Stimulated activated memory B cell treated with anti-CD40 and anti-IgM and Interleukin-4, amounts not matched to agents 10 μg/mL and 1 μg/mL and 100 μg/mL, for 72 hours (primary cell): Measurements from ENCODE around the gene IFNL4.
"Not testable (repeated sequence)": the region's sequence is repeated elsewhere in the genome, so short reads cannot be mapped to it uniquely, and the experiment has no call there.

Source experiments
- ATAC-seq: fragments of 150-1000 bp; cut with Tn5 transposase; 2 replicates; pipeline ENCODE4 v1.10.0; 2021
- H3K27ac Mint-ChIP-seq: one replicate; pipeline ENCODE4 v1.8.0; 2022; ENCODE audit warnings: mild to moderate bottlenecking, mixed read lengths
- H3K27me3 Mint-ChIP-seq: one replicate; pipeline ENCODE4 v1.8.0; 2022; ENCODE audit warnings: mixed read lengths
- H3K36me3 Mint-ChIP-seq: one replicate; pipeline ENCODE4 v1.8.0; 2022; ENCODE audit warnings: mixed read lengths
- H3K4me1 Mint-ChIP-seq: one replicate; pipeline ENCODE4 v1.8.0; 2022; ENCODE audit warnings: mixed read lengths
- H3K4me3 Mint-ChIP-seq: one replicate; pipeline ENCODE4 v1.8.0; 2022; ENCODE audit warnings: mild to moderate bottlenecking, moderate library complexity, mixed read lengths
- H3K9me3 Mint-ChIP-seq: one replicate; pipeline ENCODE4 v1.8.0; 2022; ENCODE audit warnings: mixed read lengths

IFNL4 gene

DNA sequence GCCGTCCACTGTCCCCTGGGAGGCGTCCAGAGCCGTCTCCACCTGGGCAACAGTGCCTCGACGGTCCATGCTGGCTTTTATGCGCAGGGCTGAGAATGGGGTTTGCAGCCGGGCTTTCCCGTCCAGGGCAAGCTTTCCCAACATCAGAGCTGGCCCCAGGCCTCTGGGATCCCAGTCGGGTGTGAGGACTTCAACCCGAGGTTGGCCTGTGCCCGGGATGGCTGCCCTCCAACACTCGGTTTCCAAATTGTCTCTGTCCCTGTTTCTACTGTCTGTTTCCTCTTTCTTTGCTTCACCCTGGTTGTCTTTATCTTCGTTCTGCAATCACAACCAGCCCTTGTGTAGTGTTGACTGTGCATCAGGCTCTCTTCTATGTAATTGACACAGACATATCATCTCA is at the start of gene IFNL4:
Gene IFNL4, minus strand, starts transcription at position 51 of the 400 bp plus-strand sequence.
- no peak for ATAC-seq
- Mint-ChIP-seq H3K27ac (no peak within 1 kb of the TSS), H3K4me3 (no peak within 1 kb of the TSS), H3K9me3 (no peaks in the 10 kb centered on the region), H3K36me3 (no peaks in the 10 kb centered on the region), H3K4me1 (peaks cover 13% of the 10 kb centered on the region), H3K27me3 (peaks cover 50% of the 10 kb centered on the region)

DNA sequence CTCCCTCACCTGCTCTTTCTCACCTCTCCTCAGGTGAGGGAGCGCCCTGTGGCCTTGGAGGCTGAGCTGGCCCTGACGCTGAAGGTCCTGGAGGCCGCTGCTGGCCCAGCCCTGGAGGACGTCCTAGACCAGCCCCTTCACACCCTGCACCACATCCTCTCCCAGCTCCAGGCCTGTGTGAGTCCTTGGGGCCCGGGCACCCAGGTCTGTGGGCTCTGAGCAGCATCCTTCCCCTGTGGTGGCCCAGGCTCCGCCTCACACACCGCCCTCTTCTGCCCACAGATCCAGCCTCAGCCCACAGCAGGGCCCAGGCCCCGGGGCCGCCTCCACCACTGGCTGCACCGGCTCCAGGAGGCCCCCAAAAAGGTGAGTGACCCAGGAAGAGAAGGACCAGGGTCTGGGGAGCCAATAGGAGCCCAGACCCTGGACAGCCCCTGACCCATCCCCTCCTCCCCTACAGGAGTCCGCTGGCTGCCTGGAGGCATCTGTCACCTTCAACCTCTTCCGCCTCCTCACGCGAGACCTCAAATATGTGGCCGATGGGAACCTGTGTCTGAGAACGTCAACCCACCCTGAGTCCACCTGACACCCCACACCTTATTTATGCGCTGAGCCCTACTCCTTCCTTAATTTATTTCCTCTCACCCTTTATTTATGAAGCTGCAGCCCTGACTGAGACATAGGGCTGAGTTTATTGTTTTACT is 49.4 kb upstream of the IFNL4 start:
- no peaks in the 10 kb centered on the region for H3K9me3 Mint-ChIP-seq
- no peak for ATAC-seq
- peaks cover 50% of the 10 kb centered on the region for H3K27me3 Mint-ChIP-seq
- no peaks in the 10 kb centered on the region for H3K36me3 Mint-ChIP-seq
- no peak overlapping the region for H3K4me3 Mint-ChIP-seq
- H3K4me1 Mint-ChIP-seq: no peaks in the 10 kb centered on the region
- no peak overlapping the region for H3K27ac Mint-ChIP-seq

DNA sequence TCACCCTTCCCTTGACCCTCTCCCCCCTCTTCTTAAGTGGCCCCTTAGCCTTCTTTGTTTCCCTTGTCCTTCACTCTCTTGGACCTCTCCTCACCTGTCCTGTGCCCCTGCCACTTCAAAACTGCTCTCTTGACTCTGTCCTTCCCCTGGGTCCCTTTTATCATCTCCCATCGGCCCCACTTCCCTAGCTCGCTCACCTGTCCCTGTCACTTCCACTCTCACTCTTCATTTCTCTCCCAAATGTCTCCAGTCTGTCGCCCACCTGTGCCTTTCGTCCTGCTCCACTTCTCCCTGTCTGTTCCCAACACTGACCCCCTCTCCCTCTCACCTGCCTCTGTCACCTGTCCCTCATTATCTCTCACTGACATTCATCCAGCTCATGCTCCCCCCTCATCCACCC is 48.2 kb upstream of the IFNL4 start:
- H3K4me1 Mint-ChIP-seq: no peaks in the 10 kb centered on the region
- H3K27me3 Mint-ChIP-seq: peaks cover 54% of the 10 kb centered on the region
- H3K36me3 Mint-ChIP-seq: no peaks in the 10 kb centered on the region
- no peak overlapping the region for H3K4me3 Mint-ChIP-seq
- H3K9me3 Mint-ChIP-seq: no peaks in the 10 kb centered on the region
- ATAC-seq: no peak
- no peak overlapping the region for H3K27ac Mint-ChIP-seq

DNA sequence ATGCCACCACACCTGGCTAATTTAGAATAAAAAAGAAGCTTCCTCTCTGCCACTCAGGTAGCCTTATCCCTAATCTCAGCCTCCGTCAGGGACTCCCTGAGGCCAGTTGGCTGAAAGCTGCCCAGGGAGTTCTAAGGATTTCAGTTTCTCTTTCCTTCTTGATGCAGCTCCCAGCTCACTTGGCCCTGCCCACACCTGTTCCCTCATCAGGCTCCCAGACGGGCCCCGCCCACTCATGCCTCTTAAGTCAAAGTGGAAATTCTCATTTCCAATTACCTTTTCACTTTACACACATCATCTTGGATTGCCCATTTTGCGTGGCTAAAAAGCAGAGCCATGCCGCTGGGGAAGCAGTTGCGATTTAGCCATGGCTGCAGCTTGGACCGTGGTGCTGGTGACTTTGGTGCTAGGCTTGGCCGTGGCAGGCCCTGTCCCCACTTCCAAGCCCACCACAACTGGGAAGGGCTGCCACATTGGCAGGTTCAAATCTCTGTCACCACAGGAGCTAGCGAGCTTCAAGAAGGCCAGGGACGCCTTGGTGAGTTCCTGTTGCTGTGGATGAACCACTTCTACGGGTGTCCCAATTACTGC is 47.5 kb upstream of the IFNL4 start, which contains the start of gene IFNL1:
Gene IFNL1, plus strand, starts transcription at position 353 of the 591 bp plus-strand sequence. Its CDS starts 15 bp downstream, at position 368.
- no peak for ATAC-seq
- no peaks in the 10 kb centered on the region for H3K36me3 Mint-ChIP-seq
- no peaks in the 10 kb centered on the region for H3K9me3 Mint-ChIP-seq
- no peak within 1 kb of the TSS for H3K4me3 Mint-ChIP-seq
- H3K27me3 Mint-ChIP-seq: peaks cover 60% of the 10 kb centered on the region
- no peaks in the 10 kb centered on the region for H3K4me1 Mint-ChIP-seq
- no peak within 1 kb of the TSS for H3K27ac Mint-ChIP-seq

DNA sequence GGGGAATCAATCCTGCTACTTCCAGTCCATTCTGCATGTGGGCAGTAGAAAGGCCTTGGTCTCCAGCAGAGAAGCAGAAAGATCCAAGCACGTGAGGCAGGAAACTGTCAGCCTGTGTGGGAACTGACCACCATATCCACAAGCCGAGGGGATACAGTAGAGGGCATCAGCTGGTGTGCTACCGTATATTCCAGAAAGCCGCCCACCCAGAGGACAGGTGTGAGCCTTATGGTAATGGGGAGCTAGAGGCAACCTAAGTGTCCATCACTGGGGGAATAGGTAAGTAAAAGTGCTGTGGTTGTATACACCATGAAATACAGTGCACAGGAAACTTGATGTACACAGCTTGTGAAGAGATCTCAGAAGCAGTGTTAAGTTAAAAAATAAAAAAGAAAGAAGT is 44.7 kb upstream of the IFNL4 start:
- no peaks in the 10 kb centered on the region for H3K4me1 Mint-ChIP-seq
- ATAC-seq: no peak
- H3K9me3 Mint-ChIP-seq: no peaks in the 10 kb centered on the region
- no peak overlapping the region for H3K4me3 Mint-ChIP-seq
- no peak overlapping the region for H3K27ac Mint-ChIP-seq
- H3K36me3 Mint-ChIP-seq: no peaks in the 10 kb centered on the region
- H3K27me3 Mint-ChIP-seq: peaks cover 73% of the 10 kb centered on the region

DNA sequence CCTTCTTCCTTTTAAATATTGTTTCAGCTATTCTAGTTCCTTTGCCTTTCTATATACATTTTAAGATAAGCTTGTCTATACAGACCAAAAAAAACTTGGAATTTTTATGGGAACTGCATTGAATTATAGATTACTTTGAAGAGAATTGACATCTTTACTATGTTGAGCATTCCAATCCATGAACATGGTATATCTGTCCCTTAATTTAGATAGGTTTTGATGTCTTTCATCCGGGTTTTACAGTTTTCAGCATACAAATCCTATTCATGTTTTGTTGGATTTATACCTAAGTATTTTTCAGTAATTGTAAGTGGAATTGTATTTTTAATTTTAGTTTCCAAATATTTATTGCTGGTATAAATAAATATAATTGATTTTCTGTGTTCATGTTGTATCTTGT is 35.4 kb upstream of the IFNL4 start:
- Mint-ChIP-seq H3K4me3 (no peak overlapping the region), H3K4me1 (no peaks in the 10 kb centered on the region), H3K27me3 (peaks cover 30% of the 10 kb centered on the region), H3K36me3 (no peaks in the 10 kb centered on the region), H3K27ac (no peak overlapping the region), H3K9me3 (peaks cover 14% of the 10 kb centered on the region)
- ATAC-seq: no peak

DNA sequence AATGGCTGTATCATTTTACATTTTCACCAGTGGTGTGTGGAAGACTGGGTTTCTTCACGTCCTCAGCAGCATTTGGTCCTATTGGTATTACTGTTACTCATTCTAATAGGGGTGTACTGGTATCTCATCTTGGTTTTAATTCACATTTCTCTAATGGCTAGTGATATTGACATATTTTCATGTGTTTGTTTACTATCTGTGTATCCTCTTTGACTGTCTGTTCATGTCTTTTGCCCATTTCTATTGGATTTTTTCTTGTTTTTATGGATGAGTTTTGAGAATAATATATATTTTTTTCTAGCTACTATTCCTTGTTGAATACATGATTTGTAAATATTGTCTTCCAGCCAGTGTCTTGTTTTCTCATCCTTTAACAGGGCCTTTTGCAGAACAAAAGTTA is 33.4 kb upstream of the IFNL4 start:
- H3K4me1 Mint-ChIP-seq: no peaks in the 10 kb centered on the region
- no peak overlapping the region for H3K4me3 Mint-ChIP-seq
- H3K9me3 Mint-ChIP-seq: peaks cover 11% of the 10 kb centered on the region
- peaks cover 25% of the 10 kb centered on the region for H3K27me3 Mint-ChIP-seq
- H3K27ac Mint-ChIP-seq: no peak overlapping the region
- ATAC-seq: no peak
- H3K36me3 Mint-ChIP-seq: no peaks in the 10 kb centered on the region

DNA sequence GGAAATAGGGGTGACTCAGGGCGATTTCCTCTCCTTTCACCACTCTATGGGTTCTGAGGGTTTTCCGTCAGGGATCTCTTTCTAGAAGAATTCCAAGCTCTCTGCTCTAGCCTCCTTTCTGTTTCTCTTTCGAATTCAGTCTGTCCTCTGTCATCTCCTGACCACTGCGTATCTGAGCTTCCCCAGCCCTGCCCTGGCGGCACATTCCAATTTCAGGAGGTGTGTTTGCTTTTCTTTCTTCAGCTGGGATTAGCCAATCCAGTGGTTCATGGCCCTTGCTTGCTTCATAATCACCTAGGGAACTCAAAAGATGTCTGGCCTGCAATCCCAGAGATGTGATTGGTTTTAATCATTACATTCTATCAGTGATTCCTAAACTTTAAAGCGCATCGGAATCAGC is 28.9 kb upstream of the IFNL4 start:
- Mint-ChIP-seq H3K4me1 (no peaks in the 10 kb centered on the region), H3K27ac (no peak overlapping the region), H3K27me3 (peaks cover 10% of the 10 kb centered on the region), H3K9me3 (peaks cover 3% of the 10 kb centered on the region), H3K36me3 (no peaks in the 10 kb centered on the region), H3K4me3 (no peak overlapping the region)
- no peak for ATAC-seq

DNA sequence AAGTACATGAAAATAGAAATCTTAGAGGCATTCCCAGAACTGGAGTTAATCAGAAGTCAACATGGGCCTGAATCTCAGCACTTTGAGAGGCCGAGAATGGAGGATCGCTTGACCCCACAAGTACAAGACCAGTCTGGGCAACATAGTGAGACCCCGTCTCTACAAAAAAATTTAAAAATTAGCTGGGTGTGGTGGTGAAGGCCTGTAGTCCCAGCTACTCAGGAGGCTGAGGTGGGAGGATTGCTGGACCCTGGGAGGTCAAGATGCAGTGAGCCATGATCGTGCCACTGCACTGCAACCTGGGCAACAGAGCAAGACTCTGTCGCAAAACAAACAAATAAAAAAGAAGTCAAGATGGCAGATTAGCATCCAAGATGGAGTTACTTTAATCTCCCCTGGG is 28.1 kb upstream of the IFNL4 start:
- no peaks in the 10 kb centered on the region for H3K9me3 Mint-ChIP-seq
- H3K4me1 Mint-ChIP-seq: no peaks in the 10 kb centered on the region
- H3K36me3 Mint-ChIP-seq: no peaks in the 10 kb centered on the region
- peaks cover 10% of the 10 kb centered on the region for H3K27me3 Mint-ChIP-seq
- H3K27ac Mint-ChIP-seq: no peak overlapping the region
- no peak for ATAC-seq
- no peak overlapping the region for H3K4me3 Mint-ChIP-seq

DNA sequence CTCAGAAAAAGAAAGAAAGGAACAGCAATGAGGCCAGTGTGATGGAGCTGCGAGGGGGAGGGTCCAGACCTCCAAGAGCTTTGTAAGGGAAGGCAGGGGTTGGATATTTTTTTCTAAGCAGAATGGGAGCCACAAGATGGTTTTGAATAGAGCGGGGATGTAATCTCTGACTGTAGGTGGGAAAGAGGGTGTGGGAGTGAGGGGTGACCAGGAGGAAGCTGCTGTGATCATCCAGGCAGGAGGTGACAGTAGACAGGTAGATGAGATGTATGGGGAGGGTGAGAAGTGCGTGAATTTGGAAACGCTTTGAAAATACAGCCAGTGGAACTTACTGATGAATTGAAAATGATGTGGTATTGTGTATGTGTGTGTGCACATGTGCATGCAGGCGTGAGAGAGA is 26.9 kb upstream of the IFNL4 start:
- no peaks in the 10 kb centered on the region for H3K36me3 Mint-ChIP-seq
- H3K4me3 Mint-ChIP-seq: no peak overlapping the region
- no peaks in the 10 kb centered on the region for H3K4me1 Mint-ChIP-seq
- H3K27ac Mint-ChIP-seq: no peak overlapping the region
- no peaks in the 10 kb centered on the region for H3K9me3 Mint-ChIP-seq
- no peak for ATAC-seq
- H3K27me3 Mint-ChIP-seq: peaks cover 18% of the 10 kb centered on the region

DNA sequence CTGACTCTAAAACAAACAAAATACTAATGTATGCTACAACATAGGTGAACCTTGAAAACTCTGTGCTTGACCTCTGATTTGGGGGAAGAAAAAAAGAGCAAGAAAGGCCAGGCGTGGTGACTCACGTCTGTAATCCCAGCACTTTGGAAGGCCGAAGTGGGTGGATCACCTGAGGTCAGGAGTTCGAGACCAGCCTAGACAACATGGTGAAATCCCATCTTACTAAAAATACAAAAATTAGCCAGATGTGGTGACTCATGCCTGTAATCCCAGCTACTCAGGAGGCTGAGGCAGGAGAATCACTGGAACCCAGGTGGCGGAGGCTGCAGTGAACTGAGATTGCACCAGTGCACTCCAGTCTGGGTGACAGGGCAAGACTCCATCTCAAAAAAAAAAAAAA is 25.2 kb upstream of the IFNL4 start:
- H3K27me3 Mint-ChIP-seq: peaks cover 35% of the 10 kb centered on the region
- H3K4me1 Mint-ChIP-seq, ATAC-seq, H3K27ac Mint-ChIP-seq, H3K36me3 Mint-ChIP-seq, H3K4me3 Mint-ChIP-seq, H3K9me3 Mint-ChIP-seq: not testable (repeated sequence)

DNA sequence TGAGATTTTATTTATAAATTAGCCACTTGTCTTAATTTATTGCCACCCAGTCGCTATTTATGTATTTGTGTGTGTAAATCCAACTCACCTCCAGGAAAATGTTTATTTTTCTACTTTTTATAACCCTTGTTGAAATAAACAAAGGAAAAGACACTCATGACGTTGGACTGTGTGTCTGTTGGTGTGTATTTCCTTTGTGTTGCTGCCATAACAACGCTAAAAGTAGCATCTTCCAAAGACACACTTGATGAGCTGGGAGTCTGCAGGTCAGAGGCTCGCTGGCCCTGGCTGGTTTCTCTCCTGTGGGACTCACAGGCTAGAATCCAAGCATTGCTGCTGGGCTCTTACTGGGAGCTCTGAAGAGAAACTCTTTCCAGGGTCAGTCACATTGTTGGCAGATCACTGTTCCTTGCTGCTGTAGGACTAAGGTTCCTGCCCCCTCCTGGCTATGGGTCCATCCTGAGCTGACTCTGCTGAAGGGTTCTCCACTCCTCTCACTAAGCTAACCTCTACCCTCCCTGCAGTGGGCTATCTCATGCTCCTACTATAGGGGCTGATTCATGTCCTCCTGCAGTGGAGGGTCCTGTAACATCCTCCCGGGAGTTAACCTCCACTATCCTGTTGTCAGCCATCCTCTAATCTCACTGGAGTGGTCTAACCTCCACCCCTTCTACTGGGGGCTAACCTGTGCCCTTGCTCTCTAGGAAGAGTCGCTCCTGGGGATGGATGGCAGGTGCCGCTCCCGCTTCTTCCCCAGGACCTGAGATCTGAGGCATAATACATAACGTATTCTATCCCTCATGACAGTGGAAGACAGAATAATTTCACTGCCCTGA is 21.6 kb upstream of the IFNL4 start:
- no peak for ATAC-seq
- Mint-ChIP-seq H3K27ac (no peak overlapping the region), H3K4me1 (no peaks in the 10 kb centered on the region), H3K36me3 (no peaks in the 10 kb centered on the region), H3K9me3 (no peaks in the 10 kb centered on the region), H3K4me3 (no peak overlapping the region), H3K27me3 (peaks cover 45% of the 10 kb centered on the region)

DNA sequence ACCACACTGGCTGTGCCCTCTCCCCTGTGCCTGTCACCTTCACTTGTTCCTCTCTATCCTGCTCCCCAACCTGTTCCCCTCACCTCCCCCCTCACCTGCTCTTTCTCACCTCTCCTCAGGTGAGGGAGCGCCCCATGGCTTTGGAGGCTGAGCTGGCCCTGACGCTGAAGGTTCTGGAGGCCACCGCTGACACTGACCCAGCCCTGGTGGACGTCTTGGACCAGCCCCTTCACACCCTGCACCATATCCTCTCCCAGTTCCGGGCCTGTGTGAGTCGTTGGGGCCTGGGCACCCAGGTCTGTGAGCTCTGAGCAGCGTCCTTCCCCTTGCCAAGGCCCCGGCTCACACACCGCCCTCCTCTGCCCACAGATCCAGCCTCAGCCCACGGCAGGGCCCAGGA is 20.7 kb upstream of the IFNL4 start:
- H3K4me1 Mint-ChIP-seq, H3K36me3 Mint-ChIP-seq, H3K4me3 Mint-ChIP-seq, ATAC-seq, H3K27ac Mint-ChIP-seq, H3K9me3 Mint-ChIP-seq: not testable (repeated sequence)
- peaks cover 54% of the 10 kb centered on the region for H3K27me3 Mint-ChIP-seq

DNA sequence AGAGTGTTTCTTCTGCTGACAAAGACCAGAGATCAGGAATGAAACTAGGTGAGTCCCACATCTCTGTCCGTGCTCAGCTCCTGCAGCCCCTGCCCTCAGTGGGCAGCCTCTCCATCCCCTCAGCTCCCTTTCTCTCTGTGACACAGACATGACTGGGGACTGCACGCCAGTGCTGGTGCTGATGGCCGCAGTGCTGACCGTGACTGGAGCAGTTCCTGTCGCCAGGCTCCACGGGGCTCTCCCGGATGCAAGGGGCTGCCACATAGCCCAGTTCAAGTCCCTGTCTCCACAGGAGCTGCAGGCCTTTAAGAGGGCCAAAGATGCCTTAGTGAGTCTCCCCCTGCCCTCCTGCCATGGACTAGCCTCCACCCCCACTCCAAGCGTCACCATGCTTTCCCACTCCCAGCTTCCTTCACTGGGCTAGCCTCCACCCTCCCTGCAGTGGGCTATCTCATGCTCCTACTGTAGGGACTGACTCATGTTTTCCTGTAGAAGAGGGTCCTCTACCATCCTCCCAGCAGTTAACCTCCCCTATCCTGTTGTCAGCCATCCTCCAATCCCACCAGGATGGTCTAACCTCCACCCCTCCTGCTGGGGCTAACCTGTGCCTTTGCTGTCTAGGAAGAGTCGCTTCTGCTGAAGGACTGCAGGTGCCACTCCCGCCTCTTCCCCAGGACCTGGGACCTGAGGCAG is 20.0 kb upstream of the IFNL4 start:
- ATAC-seq, H3K36me3 Mint-ChIP-seq, H3K4me3 Mint-ChIP-seq, H3K4me1 Mint-ChIP-seq, H3K9me3 Mint-ChIP-seq, H3K27ac Mint-ChIP-seq: not testable (repeated sequence)
- H3K27me3 Mint-ChIP-seq: peaks cover 61% of the 10 kb centered on the region

DNA sequence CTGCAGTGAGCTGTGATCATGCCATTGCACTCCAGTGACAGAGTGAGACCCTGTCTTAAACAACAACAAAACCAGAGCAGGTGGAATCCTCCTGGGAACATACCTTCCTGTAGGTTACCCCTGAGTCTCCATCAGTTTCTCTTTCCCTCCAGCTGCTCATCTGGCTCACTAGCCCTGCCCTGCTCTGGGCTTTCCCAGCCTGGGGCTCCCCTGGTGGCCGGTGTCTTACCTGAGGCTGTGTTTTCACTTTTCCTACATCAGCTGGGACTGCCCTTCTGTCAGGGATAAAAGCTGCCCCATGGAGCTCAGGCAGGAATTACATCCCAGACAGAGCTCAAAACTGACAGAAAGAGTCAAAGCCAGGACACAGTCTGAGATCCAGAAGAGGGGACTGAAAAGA is 19.4 kb upstream of the IFNL4 start, which contains the start of gene IFNL2:
Gene IFNL2, plus strand, starts transcription at position 312 of the 400 bp plus-strand sequence. CDS start 173 bp downstream, outside the sequence.
- not testable (repeated sequence) for ATAC-seq

More for the DNA sequence above, 19.4 kb upstream of the IFNL4 start, which contains the start of gene IFNL2:
- not testable (repeated sequence) for H3K4me3 Mint-ChIP-seq, H3K4me1 Mint-ChIP-seq, H3K9me3 Mint-ChIP-seq, H3K36me3 Mint-ChIP-seq, H3K27ac Mint-ChIP-seq
- H3K27me3 Mint-ChIP-seq: peaks cover 67% of the 10 kb centered on the region
